GM21423 (cell line): ENCODE measurements around the gene DYNC1I1.

ENCODE experiments used
- ATAC-seq: cut with Tn5 transposase; IDR thresholded peaks from one replicate; pipeline ENCODE4 v1.9.1; 2021; ENCODE audit warnings: mild to moderate bottlenecking, moderate library complexity; ENCODE audit not compliant: unreplicated experiment

DYNC1I1 gene

DNA sequence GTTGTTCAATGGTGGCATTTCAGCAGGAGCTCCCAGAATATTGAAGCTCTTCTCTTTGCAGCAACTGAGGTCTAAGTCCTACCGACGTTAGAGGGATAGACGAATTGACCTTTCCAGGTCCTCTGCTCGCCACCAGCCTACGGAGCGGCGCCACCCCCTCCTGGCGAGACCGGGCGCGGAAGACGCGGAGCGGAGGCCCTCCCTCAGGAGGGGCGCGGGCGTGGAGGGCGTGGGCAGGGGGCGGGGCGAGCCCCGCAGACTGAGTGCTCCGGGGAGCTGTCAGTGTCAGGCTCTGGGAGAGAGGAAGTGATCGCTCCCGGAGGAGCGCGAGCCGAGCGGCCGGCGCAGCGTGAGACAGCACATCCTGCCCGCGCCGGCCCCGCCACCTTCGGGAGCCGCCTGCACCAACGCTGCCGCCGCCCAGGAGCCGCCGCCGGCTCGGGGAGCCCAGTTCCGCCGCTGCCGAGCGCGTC lies at the start of gene DYNC1I1:
DYNC1I1 (plus strand) TSS at position 257 of the 473 bp plus-strand sequence. CDS start 32,176 bp downstream, outside the sequence.
- ATAC-seq, result peak; percentile 98

DNA sequence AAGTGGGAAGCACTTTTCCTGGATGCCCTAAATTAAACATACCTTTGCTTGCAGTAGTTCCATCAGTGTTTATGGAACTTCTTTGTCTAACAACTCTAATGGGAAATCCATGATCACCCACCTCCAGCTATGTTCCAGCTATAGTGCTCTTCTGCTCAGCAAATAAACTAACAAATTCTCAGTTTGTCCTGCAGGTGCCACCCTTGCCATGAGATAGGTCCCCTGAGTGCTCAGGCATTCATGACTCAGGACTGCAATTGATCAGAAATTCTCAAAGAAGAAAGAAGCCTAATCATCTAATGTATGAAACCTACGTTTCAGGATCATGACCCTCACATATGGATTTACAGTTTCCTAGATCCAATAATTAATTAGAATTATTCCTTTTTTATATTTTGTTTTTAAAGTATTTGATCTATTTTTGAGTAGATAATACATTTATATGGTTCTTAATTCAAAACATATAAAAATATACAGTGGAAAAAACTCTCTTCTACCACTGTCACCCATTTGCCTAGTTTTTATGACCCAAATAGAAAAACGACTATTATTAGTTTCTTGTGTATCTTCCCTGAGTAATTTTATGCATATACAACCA lies 48.7 kb upstream of the DYNC1I1 start:
- ATAC-seq, result peak; percentile 57

DNA sequence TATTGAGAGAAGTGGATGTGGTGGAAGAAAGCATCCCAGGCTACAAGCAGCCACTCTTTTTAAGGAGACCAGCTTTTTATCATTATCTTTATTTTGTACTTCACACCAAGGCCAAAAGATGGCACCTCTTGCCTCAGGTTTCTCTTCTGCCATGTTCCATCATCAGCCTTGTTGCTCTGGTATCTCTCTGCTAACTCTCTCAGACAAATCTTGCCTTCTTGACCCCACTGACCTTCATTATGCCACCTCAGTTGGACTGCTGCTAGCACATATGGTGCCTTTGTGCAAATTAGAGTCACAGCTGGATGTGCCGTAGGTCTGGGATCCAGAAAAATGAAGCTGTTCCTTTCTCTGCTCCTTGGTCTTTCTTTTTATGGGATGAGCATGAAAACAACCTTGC lies 47.1 kb upstream of the DYNC1I1 start:
- ATAC-seq, result no peak

DNA sequence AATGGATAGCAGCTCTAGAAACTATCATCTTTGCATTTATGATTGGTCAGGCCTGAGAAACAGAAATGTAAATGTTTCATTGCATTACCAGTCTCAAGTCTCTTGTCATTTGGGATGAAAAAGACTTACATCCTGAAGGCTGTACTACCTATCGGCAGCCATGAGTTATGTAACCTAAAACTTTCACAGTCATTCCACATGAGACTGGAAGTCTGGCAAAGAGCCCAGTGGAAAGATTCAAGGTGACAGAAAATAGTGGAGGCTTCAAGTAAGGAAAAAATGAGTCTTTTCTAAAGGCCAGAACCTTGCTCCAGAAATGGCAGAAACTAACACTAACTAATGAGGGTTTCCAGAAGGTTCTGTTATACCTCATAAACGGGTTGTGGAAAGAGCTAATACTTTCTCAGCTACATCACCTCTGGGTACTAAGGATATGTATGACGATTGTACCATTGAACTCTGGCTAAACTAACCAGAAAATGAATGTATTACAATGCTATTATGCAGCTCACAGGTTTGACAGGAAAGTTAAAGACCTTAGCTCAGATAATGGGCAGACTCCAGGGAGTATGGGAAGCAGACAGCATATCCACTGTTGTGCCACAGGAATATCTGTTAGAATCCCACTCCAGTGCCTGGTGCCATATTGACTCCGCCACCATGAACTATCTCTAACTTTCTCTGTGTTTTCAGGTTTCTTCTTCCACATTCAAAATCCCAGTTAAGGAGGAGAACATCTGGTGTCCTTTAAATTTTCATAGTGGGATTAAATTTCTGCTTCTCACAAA lies 41.7 kb upstream of the DYNC1I1 start:
- no peak for ATAC-seq

DNA sequence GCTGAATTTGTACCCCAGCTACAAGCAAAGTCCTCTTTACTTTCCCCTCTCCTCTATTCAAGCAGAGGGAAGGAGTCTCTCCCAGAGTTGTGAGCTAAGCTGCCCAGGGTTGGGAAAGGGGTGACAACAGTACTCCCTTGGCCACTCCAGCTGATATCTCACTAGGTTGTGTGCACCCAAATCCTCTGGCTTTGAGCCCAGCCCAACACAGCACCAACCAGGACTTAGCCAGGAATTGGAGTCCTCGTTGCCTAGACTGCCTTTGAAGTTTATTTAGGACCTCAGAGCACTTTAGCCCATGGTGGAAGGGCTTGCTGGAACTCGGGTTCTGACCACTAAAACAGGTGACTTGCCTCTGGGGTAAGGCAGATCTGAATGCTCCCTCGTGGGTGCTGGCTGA lies 35.7 kb upstream of the DYNC1I1 start:
- ATAC-seq, result no peak

DNA sequence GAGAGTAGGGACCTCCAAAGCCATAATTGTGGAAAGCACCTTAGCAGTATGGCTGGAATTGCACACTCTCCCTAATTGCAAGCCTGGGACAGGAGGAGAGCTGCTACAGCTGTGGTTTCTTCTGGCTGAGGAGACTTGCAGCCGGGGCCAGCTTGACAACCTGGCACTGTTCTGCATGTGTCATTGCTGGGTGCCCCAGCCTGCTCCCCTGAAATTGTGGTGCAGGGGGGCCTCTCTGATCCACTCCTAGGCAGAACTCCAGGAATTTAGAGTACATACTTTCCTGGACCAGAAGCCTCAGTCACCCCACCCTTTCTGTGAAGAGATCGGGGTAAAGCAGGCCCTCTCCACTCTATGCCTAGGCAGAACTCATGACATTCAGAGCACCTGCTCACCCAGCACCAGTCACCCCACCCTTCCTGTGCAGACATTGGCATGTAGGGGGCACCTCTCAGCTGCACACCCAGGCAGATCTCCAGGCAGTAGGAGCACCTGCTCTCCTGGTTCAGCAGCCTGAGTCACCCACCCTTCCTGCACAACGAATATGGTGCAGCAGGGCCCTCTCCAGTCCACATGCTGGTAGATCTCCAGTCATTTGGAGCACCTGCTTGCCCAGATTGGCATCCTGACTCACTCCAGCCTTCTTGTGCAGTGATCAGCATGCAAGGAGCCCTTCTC lies 34.4 kb upstream of the DYNC1I1 start:
- ATAC-seq, result no peak

DNA sequence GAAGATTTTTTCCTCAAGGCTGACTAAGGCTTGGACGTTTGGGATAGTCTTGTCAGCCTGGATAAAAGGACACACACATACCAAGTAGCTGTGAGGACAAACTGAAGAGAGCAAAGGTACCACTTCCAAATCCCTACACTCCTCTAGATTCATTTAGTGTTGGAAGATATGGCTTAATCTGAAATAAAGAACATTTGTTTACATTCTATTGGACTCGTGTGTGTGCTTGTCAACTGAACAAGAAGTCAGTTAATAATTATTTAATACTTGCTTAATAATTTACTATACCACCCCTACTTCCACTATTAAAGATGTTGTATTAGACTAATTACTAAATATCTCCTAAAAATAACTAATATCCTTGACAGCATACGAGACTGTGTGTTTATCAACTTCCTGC lies 23.3 kb upstream of the DYNC1I1 start:
- no peak for ATAC-seq

DNA sequence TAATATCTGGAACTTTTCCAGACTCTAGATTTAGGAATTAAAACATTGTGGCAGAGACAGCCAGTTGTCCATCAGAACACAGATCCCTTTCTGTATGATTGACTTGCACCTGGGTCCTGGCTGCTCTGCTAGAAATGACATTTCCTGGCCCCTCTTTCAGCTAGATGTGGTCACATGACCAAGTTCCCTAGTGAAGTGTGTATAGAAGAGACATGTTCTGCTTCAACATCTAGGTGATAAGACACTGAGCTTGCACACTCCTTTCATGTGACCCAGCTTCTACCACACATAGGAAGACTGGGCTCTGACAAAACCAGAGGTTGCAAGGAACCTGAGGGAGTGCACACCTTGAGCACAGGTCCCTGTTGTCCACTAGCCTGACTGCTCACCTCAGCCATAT lies 22.8 kb upstream of the DYNC1I1 start:
- ATAC-seq, result no peak

DNA sequence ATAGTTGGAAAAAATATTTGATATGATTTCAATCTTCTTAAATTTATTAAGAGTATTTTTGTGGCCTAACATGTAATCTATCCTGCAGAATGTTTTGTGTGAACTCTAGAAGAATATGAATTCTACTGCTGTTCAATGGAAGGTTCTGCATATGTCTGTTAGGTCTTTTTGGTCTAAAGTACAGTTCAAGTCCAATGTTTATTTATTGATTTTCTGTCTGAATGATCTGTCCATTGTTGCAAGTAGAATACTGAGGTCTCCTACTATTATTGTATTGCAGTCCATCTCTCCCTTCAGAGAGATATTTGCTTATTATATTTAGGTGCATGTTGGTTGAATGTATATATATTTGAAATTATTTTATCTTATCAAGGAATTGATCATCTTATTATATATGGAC lies 18.9 kb upstream of the DYNC1I1 start:
- no peak for ATAC-seq

DNA sequence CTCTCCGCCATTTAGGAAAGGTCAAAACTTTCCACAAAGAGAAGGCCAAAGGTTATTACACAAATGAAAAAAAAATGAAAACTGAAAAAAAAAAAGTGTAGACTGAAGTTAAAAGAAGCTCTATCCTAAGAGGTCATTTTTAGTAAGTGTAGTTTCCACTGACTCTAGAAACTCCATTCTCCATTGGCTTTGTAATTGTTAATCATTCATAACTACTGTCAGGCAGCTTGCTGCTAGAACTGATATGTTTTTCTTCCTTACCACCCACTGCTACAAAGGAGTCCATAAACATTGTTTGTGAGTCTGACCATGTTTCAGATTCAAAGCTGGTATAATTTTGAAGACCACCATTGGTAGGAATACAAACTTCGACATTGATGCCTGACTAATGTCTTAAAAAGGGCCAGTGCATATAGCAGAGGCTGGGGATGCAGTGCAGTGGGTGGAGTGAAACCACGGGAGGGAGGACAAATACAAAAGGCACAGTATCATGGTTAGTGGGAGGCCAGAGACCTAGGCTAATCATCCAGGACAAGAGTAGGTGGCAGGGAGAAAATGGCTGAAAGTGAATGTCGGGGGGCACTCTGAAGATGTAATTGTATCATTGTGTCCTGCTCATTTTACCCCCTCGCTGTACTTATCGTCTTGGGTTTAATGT lies 16.9 kb upstream of the DYNC1I1 start:
- no peak for ATAC-seq

DNA sequence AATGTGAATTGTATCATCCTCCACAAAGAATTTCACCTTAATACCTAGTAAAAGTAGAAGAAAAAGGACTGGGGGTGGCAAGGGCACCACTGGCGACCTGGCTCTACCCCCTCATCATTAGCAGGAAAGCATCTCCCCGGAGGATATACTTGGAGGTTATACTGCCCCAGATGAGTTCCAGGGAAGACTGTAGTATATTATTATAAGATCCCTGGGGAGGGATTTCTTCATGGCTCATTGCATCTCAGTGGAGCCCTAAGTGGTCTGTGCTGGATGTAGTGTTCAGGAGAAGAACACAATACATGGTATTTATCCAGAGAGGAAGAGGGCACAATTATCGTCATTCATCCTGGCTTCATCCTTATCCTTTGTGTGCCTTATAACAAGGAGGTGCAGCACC lies 14.2 kb upstream of the DYNC1I1 start:
- no peak for ATAC-seq

DNA sequence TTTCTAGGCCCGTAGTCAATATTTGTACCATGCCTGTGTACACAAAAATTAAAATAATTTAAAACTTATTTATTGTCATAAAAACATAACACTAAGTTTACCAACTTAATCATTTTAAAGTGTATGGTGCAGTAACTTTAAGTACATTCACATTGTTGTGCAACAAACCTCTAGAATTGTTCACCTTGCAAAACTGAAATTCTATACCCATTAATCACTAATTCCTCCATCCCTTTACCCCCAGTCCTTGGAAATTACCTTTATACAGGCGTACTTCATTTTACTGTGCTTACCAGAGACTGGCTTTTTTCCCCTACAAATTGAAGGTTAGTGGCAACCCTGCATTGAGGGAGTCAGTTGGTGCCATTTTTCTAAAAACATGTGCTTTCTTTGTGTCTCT lies 6.3 kb upstream of the DYNC1I1 start:
- no peak for ATAC-seq

DNA sequence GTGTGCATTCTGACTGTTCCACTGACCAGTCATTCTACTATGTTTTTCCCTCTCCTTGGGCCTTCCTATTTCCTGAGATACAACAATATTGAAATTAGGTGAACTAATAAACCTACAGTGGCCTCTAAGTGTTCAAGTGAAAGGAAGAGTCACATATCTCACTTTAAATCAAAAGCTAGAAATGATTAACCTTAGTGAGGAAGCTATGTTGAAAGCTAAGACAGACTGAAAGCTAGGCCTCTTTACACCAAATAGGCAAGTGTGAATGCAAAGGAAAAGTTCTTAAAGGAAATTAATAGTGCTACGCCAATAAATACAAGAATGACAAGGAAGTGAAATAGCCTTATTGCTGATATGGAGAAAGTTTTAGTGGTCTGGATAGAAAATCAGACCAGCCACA lies 5.7 kb upstream of the DYNC1I1 start:
- ATAC-seq, result peak; percentile 68

DNA sequence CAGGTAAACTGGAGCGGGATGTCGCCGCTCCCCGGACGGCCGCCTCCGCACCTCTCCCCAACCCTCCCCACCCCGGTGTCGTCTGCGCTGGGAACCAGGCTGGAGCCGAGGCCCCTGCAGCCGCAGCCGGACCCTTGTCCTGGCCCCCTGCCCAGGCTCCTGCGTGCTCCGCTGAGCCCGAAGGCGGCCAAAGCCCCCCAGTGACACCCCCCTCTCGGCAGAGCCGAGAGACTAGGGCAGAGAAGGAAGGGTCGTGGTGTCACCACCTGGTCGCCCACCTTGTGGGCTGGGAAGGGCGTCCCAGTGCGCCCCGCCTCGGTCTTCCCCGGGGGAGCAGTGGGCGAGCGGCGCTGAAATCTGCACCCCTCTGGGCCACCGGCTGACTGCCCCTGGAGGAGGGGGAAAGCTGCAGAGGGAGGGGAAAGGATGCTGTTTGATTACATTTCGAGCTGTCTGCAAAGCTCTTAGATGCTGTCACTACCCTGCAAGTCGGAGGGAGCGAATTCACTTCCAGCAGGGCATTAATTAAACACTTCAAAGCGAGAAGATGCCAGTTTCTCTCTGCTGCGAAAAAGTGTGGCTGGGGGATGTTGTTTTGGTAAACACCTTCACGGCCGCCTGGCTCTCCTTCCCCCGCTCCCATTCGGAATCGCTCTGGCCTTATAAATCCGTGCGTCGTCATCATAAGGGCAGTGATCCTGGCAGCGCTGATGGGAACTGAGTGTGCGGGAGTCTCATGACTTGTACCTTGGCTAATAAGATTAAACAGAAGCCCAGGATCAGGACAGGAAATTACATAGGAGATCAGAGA lies 622 bp downstream of the DYNC1I1 start:
- peak; percentile 6 for ATAC-seq

DNA sequence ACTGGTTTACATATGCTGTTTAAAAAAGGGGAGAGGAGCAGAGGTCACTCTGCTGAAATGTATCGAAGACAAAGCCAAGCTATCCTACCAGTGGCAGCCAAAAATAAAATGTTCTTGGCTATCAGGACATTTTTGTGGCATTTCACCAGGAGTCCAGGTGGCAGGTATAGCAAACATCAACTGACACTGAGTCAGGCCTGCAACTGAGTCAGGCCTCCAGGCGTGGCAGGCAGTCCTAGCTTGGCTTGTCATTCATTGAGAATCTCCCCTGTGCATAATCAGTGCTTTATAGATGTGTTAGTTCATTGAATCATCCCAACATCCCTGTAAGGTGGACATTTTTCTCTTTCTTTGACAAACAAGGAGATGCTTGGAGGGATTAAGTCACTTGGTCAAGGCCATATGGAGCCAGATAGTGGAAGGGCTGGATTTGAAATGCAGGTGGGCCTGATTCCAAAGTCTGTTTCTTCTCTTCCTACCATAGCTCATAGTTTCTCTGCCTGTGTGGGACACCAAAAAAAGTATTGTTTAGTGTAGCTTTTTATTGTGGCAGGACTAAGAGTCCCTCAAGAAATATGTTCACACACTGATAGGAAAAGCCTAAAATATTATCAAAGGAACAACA lies 4.3 kb downstream of the DYNC1I1 start:
- no peak for ATAC-seq

DNA sequence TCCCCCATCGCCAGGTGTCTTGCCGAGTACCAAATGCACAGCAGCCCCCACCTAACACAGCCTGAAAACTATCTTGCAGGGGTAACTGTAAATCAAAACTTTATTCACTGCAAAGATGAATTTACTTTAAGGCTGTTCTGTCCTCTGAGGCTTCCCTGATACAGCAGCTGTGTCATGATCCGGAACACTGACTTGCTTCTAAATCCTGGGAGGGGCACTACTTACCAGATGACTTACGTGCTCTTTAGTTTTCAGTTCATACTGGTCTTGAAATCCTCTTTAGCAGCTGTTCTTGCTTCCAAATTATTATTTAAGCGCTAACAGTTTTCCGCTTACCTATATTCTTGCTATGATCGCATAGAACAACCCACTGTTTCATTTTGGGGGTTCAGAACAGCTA lies 4.9 kb downstream of the DYNC1I1 start:
- no peak for ATAC-seq

DNA sequence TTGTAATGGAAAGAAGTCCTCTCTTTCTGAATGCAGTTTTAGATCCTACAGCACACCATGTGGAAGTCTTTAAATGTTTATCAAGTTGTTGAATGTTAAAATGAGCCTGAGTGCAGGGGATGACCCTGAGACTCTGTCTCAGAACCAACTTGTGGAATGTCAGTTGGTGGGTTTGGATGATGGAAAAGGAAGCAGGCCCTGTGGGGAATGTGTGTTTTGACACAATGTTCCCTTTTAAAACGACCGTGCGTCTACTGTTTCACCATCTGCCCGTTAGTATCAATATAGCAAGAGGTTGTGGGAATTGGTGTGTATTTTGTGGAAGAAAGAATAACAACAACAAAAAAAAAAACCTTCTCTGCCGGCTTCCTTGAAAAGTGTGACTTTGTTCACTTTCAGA lies 8.3 kb downstream of the DYNC1I1 start:
- no peak for ATAC-seq

DNA sequence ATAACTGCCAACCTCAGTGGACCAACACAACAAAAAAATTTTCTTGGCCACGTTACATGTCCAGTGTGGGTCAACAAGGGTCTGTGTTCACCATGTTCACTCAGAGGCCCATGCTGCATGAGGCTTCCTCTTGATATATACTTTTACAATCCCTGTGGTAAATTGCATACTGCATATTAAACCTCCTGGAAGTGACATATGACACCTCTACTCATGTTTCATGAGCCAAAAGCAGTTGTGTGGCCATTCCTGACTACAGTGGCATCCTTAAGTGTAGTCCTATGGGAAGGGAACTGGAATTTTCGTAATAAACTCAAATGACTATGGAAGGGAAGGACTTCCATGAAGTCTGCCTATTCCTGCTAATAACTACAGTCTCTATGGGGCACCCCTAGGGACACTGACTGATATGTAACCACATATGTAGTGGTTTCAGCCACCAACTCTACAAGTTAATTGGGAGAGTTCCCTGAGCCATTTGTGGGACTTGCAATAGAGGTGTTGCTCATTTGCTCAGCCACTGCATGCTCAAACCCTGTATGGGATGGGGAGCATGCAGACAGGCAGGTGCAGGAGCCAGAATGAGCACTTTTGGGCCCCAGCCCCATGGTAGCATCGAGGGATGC lies 9.7 kb downstream of the DYNC1I1 start:
- ATAC-seq, result no peak

DNA sequence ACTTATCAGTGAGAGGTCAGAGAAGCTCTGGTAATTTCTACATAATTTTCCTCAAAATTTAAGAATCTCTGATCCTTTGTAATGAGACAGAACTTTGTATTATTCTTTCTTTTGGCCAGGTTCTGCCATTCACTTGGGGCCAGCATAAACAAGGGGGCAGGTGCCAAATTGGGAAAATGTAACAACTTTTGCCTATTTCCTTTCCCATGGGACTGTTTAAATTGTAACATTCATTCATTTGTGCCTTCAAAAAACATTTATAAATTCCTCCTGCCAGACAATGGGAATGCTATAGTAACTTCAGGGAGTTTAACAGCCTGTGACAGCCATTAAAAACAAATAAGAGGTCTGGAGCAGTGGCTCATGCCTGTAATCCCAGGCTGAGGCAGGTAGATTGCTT lies 12.4 kb downstream of the DYNC1I1 start:
- no peak for ATAC-seq

DNA sequence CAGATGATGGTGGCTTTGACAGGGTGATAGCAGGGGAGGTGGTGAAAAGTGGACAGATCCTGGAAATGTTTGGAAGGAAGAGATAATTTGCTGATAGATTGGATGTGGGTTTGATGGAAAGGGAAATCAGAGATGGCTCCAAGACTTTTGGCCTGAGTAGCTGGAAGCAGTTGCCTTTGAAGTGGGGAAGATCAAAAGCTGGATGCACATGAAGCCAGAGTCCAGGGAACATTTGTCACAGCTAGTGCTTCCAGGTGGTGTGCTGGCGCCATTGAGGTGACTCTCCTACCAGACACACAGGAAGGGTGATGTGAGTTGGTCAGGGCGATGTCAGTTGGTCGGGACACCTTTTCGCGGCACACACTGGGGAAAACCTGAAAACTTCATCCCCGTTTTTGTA lies 15.9 kb downstream of the DYNC1I1 start:
- no peak for ATAC-seq
